Measurements from ENCODE around the gene P4HTM.
"Not testable (repeated sequence)": the region's sequence is repeated elsewhere in the genome, so short reads cannot be mapped to it uniquely, and the experiment has no call there.

Gene P4HTM

DNA sequence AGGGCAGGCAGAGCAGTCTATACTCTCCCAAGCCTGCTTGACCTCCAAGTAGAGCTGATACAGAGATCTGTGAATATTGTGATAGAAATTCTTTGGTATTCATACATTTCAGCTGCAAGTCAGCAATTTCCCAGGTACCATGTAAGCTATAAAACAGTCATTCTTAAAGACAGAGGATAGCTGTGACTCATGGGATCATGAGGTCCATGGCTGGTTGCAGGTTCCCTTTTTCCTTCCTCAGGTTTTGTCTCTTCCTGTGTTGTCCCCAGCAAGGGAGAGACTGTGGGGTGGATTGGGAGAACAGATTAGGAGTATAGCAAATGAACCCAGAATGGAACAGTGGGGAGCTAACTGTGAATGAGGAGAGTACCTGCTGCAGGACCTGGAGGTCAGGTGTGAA is 5.4 kb upstream of the P4HTM start:
- no peak for DNase-seq

DNA sequence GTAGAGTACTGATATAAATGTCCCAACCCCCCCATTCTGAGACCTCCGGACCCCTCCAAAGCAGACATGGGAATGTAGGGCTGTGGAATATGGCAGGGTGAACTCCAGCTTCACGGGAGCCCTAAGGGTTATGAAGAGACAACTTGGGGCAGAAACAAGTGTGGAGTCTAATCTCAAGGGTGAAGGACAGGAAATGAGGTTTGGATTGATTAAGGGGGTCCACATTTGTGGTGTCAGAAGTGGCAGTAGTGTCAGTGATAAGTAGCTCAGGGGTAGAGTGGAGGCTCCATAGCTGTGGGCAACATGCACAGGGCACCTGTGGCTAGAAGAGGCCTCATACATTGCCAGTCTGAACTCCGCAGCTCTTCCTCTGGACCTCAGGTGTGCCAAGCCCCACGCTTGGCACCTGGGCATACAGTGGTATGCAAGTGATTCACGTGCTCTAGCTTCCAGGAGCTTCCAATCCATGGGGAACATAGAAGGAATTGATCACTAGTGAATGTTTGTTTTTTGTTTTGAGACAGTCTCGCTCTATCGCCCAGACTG is 4.1 kb upstream of the P4HTM start:
- DNase-seq = no peak

GRCh38 chr3:48989126-48989795 is 780 bp upstream of the P4HTM start:
- DNase-seq = no peak

GRCh38 chr3:48990636-48991469 is 812 bp downstream of the P4HTM start:
- peak; percentile 40 for DNase-seq

- no peak for DNase-seq
Measured at GRCh38 chr3:48991851-48992545, 2.0 kb downstream of the P4HTM start.

- no peak for DNase-seq
Measured at GRCh38 chr3:48993834-48994233, 3.8 kb downstream of the P4HTM start.

DNA sequence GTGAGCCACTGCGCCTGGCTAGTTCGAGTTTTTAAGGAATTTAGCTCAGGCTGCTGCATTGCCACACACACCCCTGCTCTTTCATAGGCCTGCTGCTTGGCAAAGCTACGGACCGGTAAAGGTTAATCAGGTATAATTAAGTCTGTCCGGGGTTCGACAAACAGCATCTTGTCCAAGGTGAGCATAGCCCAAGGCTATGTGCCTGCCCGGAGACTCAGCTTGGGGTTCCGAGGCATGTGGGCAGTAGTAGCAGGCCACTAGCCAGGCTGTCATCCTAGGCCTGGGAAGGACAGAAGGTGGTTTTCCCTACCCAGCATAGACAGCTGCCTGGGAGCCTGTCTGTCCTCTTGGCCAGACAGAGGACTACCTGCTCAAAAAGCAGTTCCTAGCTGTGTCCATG is 6.6 kb downstream of the P4HTM start:
- no peak for DNase-seq

- DNase-seq = no peak
Measured at GRCh38 chr3:48997102-48997635, 7.1 kb downstream of the P4HTM start.

DNA sequence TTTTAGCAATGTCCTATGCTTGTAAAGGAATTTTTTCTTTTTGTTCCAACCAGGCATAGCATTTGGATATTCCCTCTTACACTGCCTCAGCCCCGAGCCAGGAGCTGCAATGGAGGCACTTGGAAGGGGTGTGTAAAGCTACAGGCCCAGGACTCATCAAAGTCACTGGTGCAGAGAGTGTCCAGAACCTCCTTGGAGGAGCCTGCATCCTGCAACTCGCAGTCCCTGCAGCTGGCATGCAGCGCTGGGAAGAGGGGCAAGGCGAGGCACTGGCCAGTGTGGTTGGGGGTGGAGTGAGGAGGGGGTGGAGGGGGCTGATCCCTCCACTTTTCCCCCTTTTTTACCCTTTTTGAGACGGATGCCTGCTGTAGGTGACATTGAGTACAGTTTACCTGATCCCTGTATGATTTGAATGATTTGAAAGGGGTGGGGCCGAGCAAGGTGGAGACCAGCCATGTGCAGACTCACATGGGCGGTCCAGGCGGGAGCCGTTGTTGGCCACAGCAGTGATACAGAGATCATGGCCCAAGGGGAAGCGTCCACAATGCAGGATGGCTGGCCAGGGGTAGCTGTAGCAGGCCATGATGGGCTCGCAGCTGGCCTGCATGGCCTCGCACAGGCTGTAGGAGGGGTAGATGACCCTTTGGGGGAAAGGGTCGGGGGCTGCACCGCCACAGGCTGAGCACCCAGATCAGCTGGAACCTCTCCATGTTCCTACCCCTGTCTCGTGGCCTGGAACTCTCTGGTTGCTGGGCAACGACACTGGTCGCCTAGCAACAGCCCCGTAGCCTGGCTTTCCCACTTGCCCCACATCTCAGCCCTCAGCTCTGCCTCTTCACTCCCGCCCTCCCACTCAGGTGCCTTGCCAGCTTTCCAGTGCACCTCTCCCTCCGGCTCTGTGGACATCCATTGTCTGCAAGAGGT is 7.9 kb downstream of the P4HTM start:
- DNase-seq = peak; percentile 13

DNA sequence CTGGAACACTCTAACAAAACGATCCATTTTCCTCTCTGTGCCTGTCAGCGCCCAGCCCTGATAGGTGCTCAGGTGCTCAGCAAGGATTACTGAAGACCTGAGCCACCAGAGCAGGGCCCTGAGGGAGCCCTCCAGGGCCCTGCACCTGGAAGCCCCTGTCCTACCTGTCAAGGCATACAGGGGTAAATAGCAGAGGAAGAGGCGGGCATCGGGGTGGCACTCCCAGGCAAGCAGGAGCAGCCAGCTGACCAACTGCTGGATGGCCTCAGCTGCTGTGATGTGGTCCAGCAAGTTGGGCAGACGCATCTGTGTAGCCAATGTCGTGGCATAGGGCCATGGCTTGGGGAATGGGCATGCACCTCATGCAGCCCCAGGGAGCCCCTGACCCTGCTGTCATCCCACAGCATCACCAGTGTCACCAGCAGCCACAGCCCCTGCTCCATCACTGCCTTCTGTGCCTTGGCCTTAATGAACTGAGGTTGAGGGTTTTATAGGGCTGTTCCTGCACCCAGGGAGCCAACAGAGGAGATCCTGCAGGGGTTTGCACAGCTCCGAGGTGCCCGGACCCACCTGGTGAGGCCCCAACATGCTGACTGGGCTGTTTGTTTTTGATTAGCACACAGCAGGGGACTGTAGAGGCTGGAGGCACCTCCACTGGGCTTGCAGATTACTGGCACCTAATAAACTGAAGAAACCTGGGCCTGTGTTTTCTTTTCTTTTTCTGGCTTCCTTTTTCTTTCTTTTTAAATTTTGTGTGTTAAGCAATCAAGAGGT is 9.2 kb downstream of the P4HTM start:
- no peak for DNase-seq

DNA sequence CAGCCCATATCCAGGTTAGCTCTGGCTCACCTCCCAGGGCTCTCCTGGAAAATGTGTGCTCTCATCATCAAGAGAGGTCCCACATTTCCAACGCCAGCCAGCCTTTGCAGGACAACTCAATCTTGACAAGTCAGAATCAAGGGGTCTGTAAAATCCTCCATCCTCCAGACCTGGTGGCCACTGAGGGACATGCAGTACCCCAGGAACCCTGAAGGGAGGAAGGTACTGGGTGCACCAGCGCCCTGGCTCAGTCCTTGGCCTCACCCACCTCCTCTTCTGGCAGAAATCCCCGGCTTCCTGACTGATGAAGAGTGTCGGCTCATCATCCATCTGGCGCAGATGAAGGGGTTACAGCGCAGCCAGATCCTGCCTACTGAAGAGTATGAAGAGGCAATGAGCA is 11.1 kb downstream of the P4HTM start:
- DNase-seq = no peak

- DNase-seq = peak; percentile 21
Measured at GRCh38 chr3:49004352-49005302, 14.6 kb downstream of the P4HTM start.

GRCh38 chr3:49005303-49005680 is 15.3 kb downstream of the P4HTM start:
- no peak for DNase-seq

GRCh38 chr3:49005998-49006397 is 16.0 kb downstream of the P4HTM start:
- DNase-seq = no peak

DNA sequence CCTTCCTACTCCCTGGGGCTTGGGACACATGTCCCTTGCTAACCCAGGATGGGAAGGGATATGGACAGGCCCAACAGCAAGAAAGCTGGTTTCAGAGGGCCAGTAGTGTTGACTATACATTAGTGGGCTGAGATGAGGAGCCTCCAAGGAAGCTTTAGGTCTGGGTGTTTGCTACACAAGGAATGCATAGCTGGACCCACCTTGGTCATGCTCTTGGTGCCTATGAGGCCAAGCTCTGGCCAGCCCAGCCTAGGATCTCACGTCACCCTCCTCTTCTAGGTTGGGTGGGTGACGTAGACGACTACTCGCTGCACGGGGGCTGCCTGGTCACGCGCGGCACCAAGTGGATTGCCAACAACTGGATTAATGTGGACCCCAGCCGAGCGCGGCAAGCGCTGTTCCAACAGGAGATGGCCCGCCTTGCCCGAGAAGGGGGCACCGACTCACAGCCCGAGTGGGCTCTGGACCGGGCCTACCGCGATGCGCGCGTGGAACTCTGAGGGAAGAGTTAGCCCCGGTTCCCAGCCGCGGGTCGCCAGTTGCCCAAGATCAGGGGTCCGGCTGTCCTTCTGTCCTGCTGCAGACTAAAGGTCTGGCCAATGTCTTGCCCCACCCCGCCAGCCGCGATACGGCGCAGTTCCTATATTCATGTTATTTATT is 16.5 kb downstream of the P4HTM start:
- DNase-seq = peak; percentile 45

DNA sequence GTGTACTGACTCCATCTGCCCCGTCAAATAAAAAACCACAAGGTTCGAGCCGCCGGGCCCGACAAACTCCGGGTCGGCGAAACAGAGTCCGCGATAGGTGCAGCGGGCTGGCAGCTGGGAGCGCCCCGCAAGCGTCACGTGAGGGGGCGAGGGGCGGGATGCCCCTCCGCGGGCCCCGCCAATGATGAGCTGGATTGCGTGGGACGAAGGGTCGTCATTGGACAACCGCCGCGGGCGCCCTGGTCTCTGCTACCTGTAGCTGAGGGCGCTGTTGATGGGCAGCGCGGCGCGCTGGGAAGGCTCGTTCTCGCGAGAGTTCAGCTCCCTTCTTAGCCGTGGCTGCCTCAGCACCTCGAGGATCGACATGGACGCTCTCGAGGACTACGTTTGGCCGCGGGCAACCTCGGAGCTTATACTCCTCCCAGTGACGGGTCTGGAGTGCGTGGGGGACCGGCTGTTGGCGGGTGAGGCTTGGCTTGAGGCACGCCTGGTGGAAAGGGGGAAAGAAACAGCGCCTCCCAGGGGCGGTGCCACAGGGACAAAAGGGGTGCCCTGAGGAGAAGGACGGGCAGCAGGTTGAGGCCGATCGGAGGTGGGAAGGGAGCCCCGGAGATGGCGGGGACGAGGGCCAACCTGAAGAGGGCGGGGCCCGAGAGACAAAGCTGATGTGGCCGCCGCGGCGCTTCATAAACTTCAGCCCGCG is 17.2 kb downstream of the P4HTM start, which contains the start of gene WDR6:
TSS of gene WDR6 (plus strand) at position 324 of the 703 bp plus-strand sequence. CDS start at position 365, 41 bp downstream.
- DNase-seq = peak; percentile 99

- peak; percentile 93 for DNase-seq
Measured at GRCh38 chr3:49007771-49008528, 17.9 kb downstream of the P4HTM start.

DNA sequence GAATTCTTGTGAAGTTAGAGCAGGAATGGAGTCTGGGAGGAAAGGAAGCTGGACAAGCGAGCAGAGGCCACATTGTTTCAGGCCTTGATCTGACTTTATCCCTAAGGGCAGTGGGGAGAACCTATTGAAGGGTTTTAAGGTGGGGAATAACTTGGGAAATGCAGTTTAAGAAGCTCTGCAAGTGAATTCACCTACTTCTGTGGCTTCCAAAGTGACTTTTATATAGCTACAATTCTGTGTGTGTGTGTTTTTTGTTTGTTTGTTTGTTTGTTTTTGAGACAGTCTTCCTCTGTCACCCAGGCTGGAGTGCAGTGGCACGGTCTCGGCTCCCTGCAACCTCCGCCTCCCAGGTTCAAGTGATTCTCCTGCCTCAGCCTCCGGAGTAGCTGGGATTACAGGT is 18.6 kb downstream of the P4HTM start:
- not testable (repeated sequence) for DNase-seq
